GM12891 (cell line): ENCODE measurements around the gene TMEM39A.

ENCODE experiments used
- PAX5 ChIP-seq: IDR thresholded peaks from 2 replicates; pipeline ENCODE4 v1.6.1; 2011; ENCODE audit warnings: low read length, moderate library complexity, mild to moderate bottlenecking; ENCODE audit not compliant: insufficient read depth, severe bottlenecking
- POLR2A ChIP-seq: IDR thresholded peaks from 2 replicates; pipeline ENCODE4 v1.6.1; 2011; ENCODE audit warnings: low read depth, low read length, control low read depth
- POLR2AphosphoS5 ChIP-seq: IDR thresholded peaks from 2 replicates; pipeline ENCODE4 v1.6.1; 2011; ENCODE audit warnings: low read depth, low read length, control low read depth
- POU2F2 ChIP-seq: IDR thresholded peaks from 2 replicates; pipeline ENCODE4 v1.6.1; 2011; ENCODE audit warnings: low read depth, mild to moderate bottlenecking, control low read depth, low read length, moderate library complexity
- SPI1 ChIP-seq: IDR thresholded peaks from 2 replicates; pipeline ENCODE4 v1.6.1; 2011; ENCODE audit warnings: low read depth, low read length, control low read depth
- TAF1 ChIP-seq: IDR thresholded peaks from 2 replicates; pipeline ENCODE4 v1.6.1; 2011; ENCODE audit warnings: low read depth, low read length, control low read depth

GRCh38 chr3:119500265-119500664 is 36.9 kb upstream of the TMEM39A start:
- TF ChIP-seq TAF1 (no peak), POLR2A (no peak), POLR2AphosphoS5 (no peak), PAX5 (no peak), SPI1 (no peak), POU2F2 (no peak)
